GM23338 (cell line): Measurements from ENCODE around the gene NTM. TPM values are rescaled to one million over a fixed set of nuclear protein-coding genes. Genes with fewer than 3 reads are reported as not detected.

ENCODE experiments used
- ATAC-seq: fragments of 200-7000 bp; cut with Tn5 transposase; 3 replicates; pipeline ENCODE4 v1.9.1; 2020
- DNase-seq: peaks from one replicate; pipeline ENCODE4 v3.0.0-alpha.2; 2015; ENCODE audit warnings: low spot score
- H2AFZ ChIP-seq: fragments of 200-600 bp; sonication (generic); 2 replicates; pipeline ENCODE4 v1.8.0; 2016; ENCODE audit warnings: antibody characterized with exemption, mild to moderate bottlenecking, moderate library complexity
- H3F3A ChIP-seq: fragments of 200-600 bp; sonication (generic); replicated peaks from 2 replicates; pipeline ENCODE4 v1.8.0; 2017; ENCODE audit warnings: antibody characterized with exemption, mixed run types, low read depth
- H3K27ac ChIP-seq: fragments of 200-600 bp; sonication (generic); 2 replicates; pipeline ENCODE4 v1.6.1; 2016; ENCODE audit warnings: low read depth
- H3K27me3 ChIP-seq: fragments of 200-600 bp; sonication (generic); 2 replicates; pipeline ENCODE4 v1.8.0; 2016; ENCODE audit warnings: mild to moderate bottlenecking, mixed run types, moderate library complexity; ENCODE audit not compliant: insufficient read depth
- H3K36me3 ChIP-seq: fragments of 200-600 bp; sonication (generic); 2 replicates; pipeline ENCODE4 v1.8.0; 2016; ENCODE audit warnings: mild to moderate bottlenecking; ENCODE audit not compliant: insufficient read depth
- H3K4me1 ChIP-seq: fragments of 200-600 bp; sonication (generic); 2 replicates; pipeline ENCODE4 v1.8.0; 2016; ENCODE audit warnings: mild to moderate bottlenecking, moderate library complexity; ENCODE audit not compliant: insufficient read depth
- H3K4me2 ChIP-seq: fragments of 200-600 bp; sonication (generic); 2 replicates; pipeline ENCODE4 v1.7.1; 2017; ENCODE audit warnings: mixed run types
- H3K4me3 ChIP-seq: fragments of 200-600 bp; sonication (generic); 2 replicates; pipeline ENCODE4 v1.6.1; 2016; ENCODE audit warnings: mixed run types
- H3K79me2 ChIP-seq: fragments of 200-600 bp; sonication (generic); replicated peaks from 2 replicates; pipeline ENCODE4 v1.8.0; 2017; ENCODE audit warnings: mild to moderate bottlenecking; ENCODE audit not compliant: insufficient read depth
- H3K9me2 ChIP-seq: fragments of 200-600 bp; sonication (generic); 2 replicates; pipeline ENCODE4 v1.8.0; 2017; ENCODE audit not compliant: insufficient read depth
- H4K20me1 ChIP-seq: fragments of 200-600 bp; sonication (generic); replicated peaks from 2 replicates; pipeline ENCODE4 v1.8.0; 2017; ENCODE audit warnings: mild to moderate bottlenecking; ENCODE audit not compliant: insufficient read depth
- H3K27ac Mint-ChIP-seq: 2 replicates; pipeline ENCODE4 v1.8.0; 2020; ENCODE audit warnings: inconsistent platforms, mild to moderate bottlenecking, moderate library complexity, mixed read lengths
- H3K27me3 Mint-ChIP-seq: 3 replicates; pipeline ENCODE4 v1.8.0; 2022; ENCODE audit warnings: low read depth, mild to moderate bottlenecking, moderate library complexity, mixed read lengths, inconsistent platforms; ENCODE audit not compliant: insufficient read depth, poor library complexity
- H3K36me3 Mint-ChIP-seq: 3 replicates; pipeline ENCODE4 v1.8.0; 2021; ENCODE audit warnings: low read depth, mild to moderate bottlenecking, inconsistent platforms, moderate library complexity, mixed read lengths
- H3K4me1 Mint-ChIP-seq: 3 replicates; pipeline ENCODE4 v1.8.0; 2020; ENCODE audit warnings: mild to moderate bottlenecking, inconsistent platforms, mixed read lengths
- H3K4me3 Mint-ChIP-seq: 3 replicates; pipeline ENCODE4 v1.8.0; 2021; ENCODE audit warnings: moderate library complexity, mild to moderate bottlenecking, inconsistent platforms, mixed read lengths
- H3K9me3 Mint-ChIP-seq: 3 replicates; pipeline ENCODE4 v1.8.0; 2020; ENCODE audit warnings: moderate library complexity, mild to moderate bottlenecking, inconsistent platforms, mixed read lengths
- CTCF ChIP-seq, 2 experiments: fragments of 200-600 bp in 1 of 2; sonication (generic) in 1 of 2; conservative IDR thresholded peaks; 2 replicates each; pipeline versions ENCODE4 v1.5.1 to v1.6.1; 2016 to 2017; ENCODE audit warnings: antibody characterized with exemption in 2 of 2, low read depth in 2 of 2, mild to moderate bottlenecking in 2 of 2, moderate library complexity in 1 of 2
- ETS1 ChIP-seq: IDR thresholded peaks from 2 replicates; pipeline ENCODE4 v1.6.1; 2016; ENCODE audit warnings: antibody characterized with exemption
- EZH2 ChIP-seq: fragments of 200-600 bp; sonication (generic); IDR thresholded peaks from one replicate; pipeline ENCODE4 v1.8.0; 2017; ENCODE audit warnings: antibody characterized with exemption, mild to moderate bottlenecking, low read depth; ENCODE audit not compliant: unreplicated experiment
- JUNB ChIP-seq: IDR thresholded peaks from one replicate; pipeline ENCODE4 v1.6.1; 2016; ENCODE audit warnings: antibody characterized with exemption; ENCODE audit not compliant: unreplicated experiment
- NANOG ChIP-seq: IDR thresholded peaks from 2 replicates; pipeline ENCODE4 v1.6.1; 2016; ENCODE audit warnings: antibody characterized with exemption, borderline replicate concordance
- POLR2AphosphoS5 ChIP-seq: IDR thresholded peaks from 2 replicates; pipeline ENCODE4 v1.6.1; 2016; ENCODE audit warnings: antibody characterized with exemption, low read depth
- STAT1 ChIP-seq: IDR thresholded peaks from one replicate; pipeline ENCODE4 v1.6.1; 2016; ENCODE audit warnings: antibody characterized with exemption; ENCODE audit not compliant: unreplicated experiment
- ZNF462 ChIP-seq: fragments of 250-450 bp; sonication (Bioruptor Pico); IDR thresholded peaks from 2 replicates; pipeline ENCODE4 v1.5.0; 2020; ENCODE audit warnings: mild to moderate bottlenecking, moderate library complexity
- polyA plus RNA-seq: library from polyadenylated mRNA; unstranded; fragments of >200 nt; fragmentation: Nextera tagmentation; extraction: Ambion mirVana; gene quantifications from 2 replicates; pipeline ENCODE4 v1.2.1, GENCODE V29; 2016
- total RNA-seq: library from RNA; depleted of rRNA; stranded (reverse); fragments of >200 nt; shearing (Covaris generic); gene quantifications from 2 replicates; pipeline ENCODE4 v1.2.3, GENCODE V29; 2014

NTM gene
- total and polyA plus RNA-seq, 2 experiments from 2014 or later = 10.6 to 14.6 TPM

GRCh38 chr11:131465039-131465438 is 94.6 kb downstream of the NTM start:
- Histone ChIP-seq H3K36me3 (no peaks in the 10 kb centered on the region), H3K9me2 (peaks cover 3% of the 10 kb centered on the region; the same call in 1 of the 2 replicates), H3F3A (no peaks in the 10 kb centered on the region), H3K27ac (no peak overlapping the region), H3K4me3 (no peak overlapping the region), H3K27me3 (no peaks in the 10 kb centered on the region), H3K4me1 (peaks cover 21% of the 10 kb centered on the region), H3K79me2 (no peaks in the 10 kb centered on the region), H2AFZ (no peak overlapping the region), H4K20me1 (no peaks in the 10 kb centered on the region), H3K4me2 (no peak overlapping the region)
- no peaks in the 10 kb centered on the region for H3K9me3 Mint-ChIP-seq
- ATAC-seq (no peak), DNase-seq (no peak)
- no peak overlapping the region for H3K4me3 Mint-ChIP-seq
- H3K36me3 Mint-ChIP-seq = no peaks in the 10 kb centered on the region
- no peak overlapping the region for H3K27ac Mint-ChIP-seq
- H3K27me3 Mint-ChIP-seq = peaks cover 3% of the 10 kb centered on the region
- H3K4me1 Mint-ChIP-seq = peaks cover 29% of the 10 kb centered on the region
- TF ChIP-seq ZNF462 (no peak), POLR2AphosphoS5 (no peak), ETS1 (no peak), STAT1 (no peak), EZH2 (no peak), CTCF (conservative IDR thresholded peaks at IDR 0.05; ENCODE audit: low read depth in 2 of 2) (no peak), NANOG (no peak), JUNB (no peak)
